GM23338 (cell line): Measurements from ENCODE around the gene ACSL6.

ENCODE experiments used
- EZH2phosphoT487 ChIP-seq: fragments of 200-600 bp; sonication (generic); IDR thresholded peaks from one replicate; pipeline ENCODE4 v1.8.1; 2018; ENCODE audit warnings: antibody characterized with exemption; ENCODE audit not compliant: unreplicated experiment
- JUNB ChIP-seq: IDR thresholded peaks from one replicate; pipeline ENCODE4 v1.6.1; 2016; ENCODE audit warnings: antibody characterized with exemption; ENCODE audit not compliant: unreplicated experiment
- TF ChIP-seq, protein P1 (sequence below), 2 experiments: fragments of 200-600 bp in 1 of 2; sonication (generic) in 1 of 2; conservative IDR thresholded peaks; 2 replicates each; pipeline versions ENCODE4 v1.5.1 to v1.6.1; 2016 to 2017; ENCODE audit warnings: antibody characterized with exemption in 2 of 2, low read depth in 2 of 2, mild to moderate bottlenecking in 2 of 2, moderate library complexity in 1 of 2

GRCh38 chr5:132000677-132001453, 10.6 kb downstream of the ACSL6 start:
- TF ChIP-seq, protein P1, sequence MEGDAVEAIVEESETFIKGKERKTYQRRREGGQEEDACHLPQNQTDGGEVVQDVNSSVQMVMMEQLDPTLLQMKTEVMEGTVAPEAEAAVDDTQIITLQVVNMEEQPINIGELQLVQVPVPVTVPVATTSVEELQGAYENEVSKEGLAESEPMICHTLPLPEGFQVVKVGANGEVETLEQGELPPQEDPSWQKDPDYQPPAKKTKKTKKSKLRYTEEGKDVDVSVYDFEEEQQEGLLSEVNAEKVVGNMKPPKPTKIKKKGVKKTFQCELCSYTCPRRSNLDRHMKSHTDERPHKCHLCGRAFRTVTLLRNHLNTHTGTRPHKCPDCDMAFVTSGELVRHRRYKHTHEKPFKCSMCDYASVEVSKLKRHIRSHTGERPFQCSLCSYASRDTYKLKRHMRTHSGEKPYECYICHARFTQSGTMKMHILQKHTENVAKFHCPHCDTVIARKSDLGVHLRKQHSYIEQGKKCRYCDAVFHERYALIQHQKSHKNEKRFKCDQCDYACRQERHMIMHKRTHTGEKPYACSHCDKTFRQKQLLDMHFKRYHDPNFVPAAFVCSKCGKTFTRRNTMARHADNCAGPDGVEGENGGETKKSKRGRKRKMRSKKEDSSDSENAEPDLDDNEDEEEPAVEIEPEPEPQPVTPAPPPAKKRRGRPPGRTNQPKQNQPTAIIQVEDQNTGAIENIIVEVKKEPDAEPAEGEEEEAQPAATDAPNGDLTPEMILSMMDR (conservative IDR thresholded peaks at IDR 0.05; ENCODE audit: low read depth in 2 of 2), result no peak
- TF ChIP-seq JUNB (no peak), EZH2phosphoT487 (no peak)
